Fibroblast of lung (primary cell): ENCODE results near the gene ZNF835.

Source experiments
- CTCF ChIP-seq, 2 donors: IDR thresholded peaks in 1 of 2; conservative IDR thresholded peaks in 1 of 2; 1 replicate in 1 of 2; 2 replicates in 1 of 2; pipeline ENCODE4 v1.5.1; 2011 to 2012; ENCODE audit warnings: low read length in 2 of 2, control low read depth in 1 of 2, inconsistent platforms in 1 of 2, low read depth in 1 of 2, mild to moderate bottlenecking in 1 of 2
- EZH2 ChIP-seq: IDR thresholded peaks from 2 replicates; pipeline ENCODE4 v1.5.1; 2012; ENCODE audit warnings: low read length, control low read depth, mild to moderate bottlenecking; ENCODE audit errors: missing control alignments

DNA sequence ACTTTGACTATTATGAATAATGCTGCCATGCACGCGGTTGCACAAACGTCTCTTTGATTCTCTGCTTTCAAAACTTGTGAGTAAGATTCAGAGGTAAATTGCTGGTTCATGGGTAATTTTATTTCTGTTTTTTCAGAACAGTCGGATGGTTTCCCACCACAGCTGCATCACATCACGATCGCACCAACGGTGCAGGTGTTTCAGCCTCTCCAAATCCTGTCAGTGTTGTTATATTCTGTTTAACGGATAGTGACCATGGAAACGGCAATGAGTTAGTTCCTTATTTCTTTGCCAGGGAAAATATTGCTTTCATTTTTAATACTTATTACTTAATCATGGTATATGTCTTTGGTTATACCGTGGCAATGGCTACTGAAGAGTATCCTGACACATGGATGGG lies 19.1 kb upstream of the ZNF835 start:
- TF ChIP-seq CTCF (conservative IDR thresholded peaks at IDR 0.05 in 1 of 2, IDR thresholded peaks at IDR 0.05 in 1 of 2; ENCODE audit: low read depth in 1 of 2, low read length in 2 of 2) (no peak), EZH2 (no peak)
